Activated naive CD8-positive, alpha-beta T cell (primary cell): ENCODE measurements around the gene NDRG2.
"Not testable (repeated sequence)": the region's sequence is repeated elsewhere in the genome, so short reads cannot be mapped to it uniquely, and the experiment has no call there.

Experiments used
- H3K27ac Mint-ChIP-seq: one replicate; pipeline ENCODE4 v1.8.0; 2021; ENCODE audit warnings: mixed read lengths
- H3K27me3 Mint-ChIP-seq: one replicate; pipeline ENCODE4 v1.8.0; 2021; ENCODE audit warnings: mixed read lengths
- H3K36me3 Mint-ChIP-seq: one replicate; pipeline ENCODE4 v1.8.0; 2021; ENCODE audit warnings: mixed read lengths
- H3K4me1 Mint-ChIP-seq: one replicate; pipeline ENCODE4 v1.8.0; 2021; ENCODE audit warnings: low read depth, mixed read lengths
- H3K4me3 Mint-ChIP-seq: one replicate; pipeline ENCODE4 v1.8.0; 2021; ENCODE audit warnings: mild to moderate bottlenecking, mixed read lengths
- H3K9me3 Mint-ChIP-seq: one replicate; pipeline ENCODE4 v1.8.0; 2021; ENCODE audit warnings: low read depth, mixed read lengths

The NDRG2 gene

GRCh38 chr14:21014761-21015190 lies 10.1 kb downstream of the NDRG2 start:
- no peaks in the 10 kb centered on the region for H3K9me3 Mint-ChIP-seq
- no peak overlapping the region for H3K4me3 Mint-ChIP-seq
- peaks cover 13% of the 10 kb centered on the region for H3K27me3 Mint-ChIP-seq
- no peaks in the 10 kb centered on the region for H3K36me3 Mint-ChIP-seq
- no peaks in the 10 kb centered on the region for H3K4me1 Mint-ChIP-seq
- H3K27ac Mint-ChIP-seq = no peak overlapping the region

GRCh38 chr14:21011136-21011535 lies 13.7 kb downstream of the NDRG2 start:
- H3K4me1 Mint-ChIP-seq = no peaks in the 10 kb centered on the region
- H3K36me3 Mint-ChIP-seq = no peaks in the 10 kb centered on the region
- H3K9me3 Mint-ChIP-seq = no peaks in the 10 kb centered on the region
- H3K27ac Mint-ChIP-seq = no peak overlapping the region
- peaks cover 13% of the 10 kb centered on the region for H3K27me3 Mint-ChIP-seq
- no peak overlapping the region for H3K4me3 Mint-ChIP-seq

- H3K4me3 Mint-ChIP-seq, H3K9me3 Mint-ChIP-seq, H3K27ac Mint-ChIP-seq, H3K4me1 Mint-ChIP-seq, H3K36me3 Mint-ChIP-seq: not testable (repeated sequence)
- H3K27me3 Mint-ChIP-seq = peaks cover 13% of the 10 kb centered on the region
These were observed 15.1 kb downstream of the NDRG2 start for GRCh38 chr14:21009721-21010120.

- H3K9me3 Mint-ChIP-seq = no peaks in the 10 kb centered on the region
- H3K36me3 Mint-ChIP-seq = no peaks in the 10 kb centered on the region
- H3K27ac Mint-ChIP-seq = no peak overlapping the region
- no peak overlapping the region for H3K4me3 Mint-ChIP-seq
- H3K4me1 Mint-ChIP-seq = no peaks in the 10 kb centered on the region
- H3K27me3 Mint-ChIP-seq = no peaks in the 10 kb centered on the region
These were observed 21.0 kb downstream of the NDRG2 start for GRCh38 chr14:21003788-21004346.

- no peak overlapping the region for H3K4me3 Mint-ChIP-seq
- no peak overlapping the region for H3K27ac Mint-ChIP-seq
- H3K9me3 Mint-ChIP-seq = no peaks in the 10 kb centered on the region
- peaks cover 18% of the 10 kb centered on the region for H3K4me1 Mint-ChIP-seq
- no peaks in the 10 kb centered on the region for H3K36me3 Mint-ChIP-seq
- no peaks in the 10 kb centered on the region for H3K27me3 Mint-ChIP-seq
These were observed 23.6 kb downstream of the NDRG2 start for GRCh38 chr14:21001218-21001617.

GRCh38 chr14:20999591-20999990 lies 25.3 kb downstream of the NDRG2 start:
- peaks cover 4% of the 10 kb centered on the region for H3K36me3 Mint-ChIP-seq
- no peak overlapping the region for H3K27ac Mint-ChIP-seq
- H3K27me3 Mint-ChIP-seq = no peaks in the 10 kb centered on the region
- H3K4me3 Mint-ChIP-seq = no peak overlapping the region
- no peaks in the 10 kb centered on the region for H3K9me3 Mint-ChIP-seq
- peaks cover 23% of the 10 kb centered on the region for H3K4me1 Mint-ChIP-seq

- peaks cover 23% of the 10 kb centered on the region for H3K4me1 Mint-ChIP-seq
- H3K4me3 Mint-ChIP-seq = no peak within 1 kb of the TSS
- no peak within 1 kb of the TSS for H3K27ac Mint-ChIP-seq
- peaks cover 4% of the 10 kb centered on the region for H3K36me3 Mint-ChIP-seq
- H3K27me3 Mint-ChIP-seq = no peaks in the 10 kb centered on the region
- no peaks in the 10 kb centered on the region for H3K9me3 Mint-ChIP-seq
These were observed 26.0 kb downstream of the NDRG2 start, which contains the start of gene SLC39A2 for GRCh38 chr14:20998674-20999366. TSS of gene SLC39A2 (plus strand) at chr14:20999293. CDS start at chr14:20999447, 154 bp downstream.

GRCh38 chr14:20998139-20998538 lies 26.7 kb downstream of the NDRG2 start:
- H3K4me3 Mint-ChIP-seq = no peak overlapping the region
- peaks cover 23% of the 10 kb centered on the region for H3K4me1 Mint-ChIP-seq
- no peaks in the 10 kb centered on the region for H3K27me3 Mint-ChIP-seq
- peaks cover 4% of the 10 kb centered on the region for H3K36me3 Mint-ChIP-seq
- no peak overlapping the region for H3K27ac Mint-ChIP-seq
- H3K9me3 Mint-ChIP-seq = no peaks in the 10 kb centered on the region

- Mint-ChIP-seq H3K4me1 (peaks cover 23% of the 10 kb centered on the region), H3K9me3 (no peaks in the 10 kb centered on the region), H3K27me3 (no peaks in the 10 kb centered on the region), H3K36me3 (peaks cover 4% of the 10 kb centered on the region), H3K27ac (no peak overlapping the region), H3K4me3 (no peak overlapping the region)
These were observed 27.3 kb downstream of the NDRG2 start for GRCh38 chr14:20997564-20997963.

GRCh38 chr14:20997115-20997514 lies 27.7 kb downstream of the NDRG2 start:
- H3K36me3 Mint-ChIP-seq = peaks cover 4% of the 10 kb centered on the region
- H3K27ac Mint-ChIP-seq = no peak overlapping the region
- no peaks in the 10 kb centered on the region for H3K27me3 Mint-ChIP-seq
- H3K9me3 Mint-ChIP-seq = no peaks in the 10 kb centered on the region
- no peak overlapping the region for H3K4me3 Mint-ChIP-seq
- H3K4me1 Mint-ChIP-seq = peaks cover 25% of the 10 kb centered on the region

- Mint-ChIP-seq H3K27me3 (no peaks in the 10 kb centered on the region), H3K9me3 (no peaks in the 10 kb centered on the region), H3K4me1 (peaks cover 30% of the 10 kb centered on the region), H3K27ac (no peak overlapping the region), H3K4me3 (no peak overlapping the region), H3K36me3 (peaks cover 4% of the 10 kb centered on the region)
These were observed 28.3 kb downstream of the NDRG2 start for GRCh38 chr14:20996521-20996920.

- H3K36me3 Mint-ChIP-seq = peaks cover 2% of the 10 kb centered on the region
- H3K27me3 Mint-ChIP-seq = no peaks in the 10 kb centered on the region
- peak within 1 kb of the TSS; percentile 91 for H3K27ac Mint-ChIP-seq
- peaks cover 24% of the 10 kb centered on the region for H3K4me1 Mint-ChIP-seq
- H3K9me3 Mint-ChIP-seq = no peaks in the 10 kb centered on the region
- peak within 1 kb of the TSS; percentile 95 for H3K4me3 Mint-ChIP-seq
These were observed 34.9 kb downstream of the NDRG2 start, which contains the start of gene METTL17 for GRCh38 chr14:20989787-20990600. TSS of gene METTL17 (plus strand) at chr14:20989980. CDS start at chr14:20990003, 23 bp downstream.

- Mint-ChIP-seq H3K27me3 (no peaks in the 10 kb centered on the region), H3K9me3 (no peaks in the 10 kb centered on the region), H3K4me1 (peaks cover 23% of the 10 kb centered on the region)
These were observed 35.4 kb downstream of the NDRG2 start for GRCh38 chr14:20989471-20989786.

GRCh38 chr14:20988717-20989470 lies 36.0 kb downstream of the NDRG2 start:
- Mint-ChIP-seq H3K27ac (no peak overlapping the region), H3K4me1 (peaks cover 23% of the 10 kb centered on the region), H3K4me3 (peak overlapping the region; percentile 53), H3K9me3 (no peaks in the 10 kb centered on the region), H3K36me3 (peaks cover 2% of the 10 kb centered on the region), H3K27me3 (no peaks in the 10 kb centered on the region)

More at GRCh38 chr14:20989471-20989786, 35.4 kb downstream of the NDRG2 start:
- peak overlapping the region; percentile 50 for H3K27ac Mint-ChIP-seq
- H3K4me3 Mint-ChIP-seq = peak overlapping the region; percentile 95
- H3K36me3 Mint-ChIP-seq = peaks cover 2% of the 10 kb centered on the region
